GM19438 (cell line): ENCODE results near the gene SPATA13.

Experiments used
- ATAC-seq: cut with Tn5 transposase; IDR thresholded peaks from one replicate; pipeline ENCODE4 v1.9.1; 2021; ENCODE audit warnings: low read depth; ENCODE audit not compliant: unreplicated experiment

Gene SPATA13

DNA sequence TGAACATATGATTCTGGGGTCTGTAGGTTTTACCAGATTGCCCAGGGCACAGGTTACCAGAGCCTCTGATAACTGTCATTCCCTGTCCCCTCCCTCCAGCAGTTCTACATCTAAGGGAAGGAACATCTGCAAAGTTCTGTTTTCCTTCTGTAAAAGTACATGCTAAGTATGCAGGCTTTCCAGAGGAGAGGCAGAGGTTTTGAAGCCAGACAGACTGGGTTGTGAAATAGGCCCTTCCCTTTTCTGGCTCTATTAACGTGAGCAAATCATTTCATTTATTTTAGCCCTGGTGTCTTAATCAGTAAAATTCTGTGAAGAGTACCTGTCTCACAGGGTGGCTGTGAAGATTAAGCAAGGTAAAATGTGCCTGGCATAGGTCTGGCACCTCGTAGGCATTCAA lies 82.8 kb downstream of the SPATA13 start:
- ATAC-seq = no peak

DNA sequence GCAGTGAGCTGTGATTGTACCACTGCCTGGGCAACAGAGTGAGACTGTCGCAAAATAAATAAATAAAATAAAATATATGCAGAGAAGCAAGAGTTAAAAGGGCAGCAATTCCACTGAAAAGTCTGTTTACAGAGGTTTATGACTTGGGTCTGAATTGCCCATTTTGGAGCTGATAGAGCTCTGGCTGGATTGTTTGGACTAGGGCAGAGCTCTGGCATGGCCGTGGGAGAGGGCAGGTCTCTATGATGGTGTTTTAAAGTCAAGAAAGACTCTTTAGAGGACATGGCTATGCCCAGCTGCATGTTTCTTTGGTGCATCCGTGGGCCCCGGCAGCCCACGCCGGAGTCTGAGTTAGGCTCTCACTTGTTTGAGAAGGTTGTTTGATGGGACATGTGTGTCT lies 84.3 kb downstream of the SPATA13 start:
- no peak for ATAC-seq

DNA sequence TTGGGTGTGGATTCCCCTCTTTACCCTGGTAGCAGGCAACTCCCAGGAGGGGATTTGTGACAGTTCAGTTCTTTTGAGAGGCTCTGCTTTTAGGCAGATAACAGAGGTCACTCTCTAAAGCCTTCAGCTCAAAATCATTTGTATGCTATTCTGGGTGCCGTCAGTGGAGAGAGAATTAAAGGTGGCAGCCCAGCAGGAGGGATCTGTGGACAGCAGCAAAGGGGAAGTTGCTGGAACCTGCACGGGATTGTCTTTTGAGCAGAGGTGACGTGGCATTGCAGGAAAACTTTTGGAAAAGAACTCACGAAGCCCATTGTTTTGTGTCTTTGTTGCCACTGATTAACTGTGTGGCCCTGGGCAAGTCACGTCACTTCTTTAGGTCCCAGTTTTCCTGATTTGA lies 86.5 kb downstream of the SPATA13 start:
- ATAC-seq = no peak

DNA sequence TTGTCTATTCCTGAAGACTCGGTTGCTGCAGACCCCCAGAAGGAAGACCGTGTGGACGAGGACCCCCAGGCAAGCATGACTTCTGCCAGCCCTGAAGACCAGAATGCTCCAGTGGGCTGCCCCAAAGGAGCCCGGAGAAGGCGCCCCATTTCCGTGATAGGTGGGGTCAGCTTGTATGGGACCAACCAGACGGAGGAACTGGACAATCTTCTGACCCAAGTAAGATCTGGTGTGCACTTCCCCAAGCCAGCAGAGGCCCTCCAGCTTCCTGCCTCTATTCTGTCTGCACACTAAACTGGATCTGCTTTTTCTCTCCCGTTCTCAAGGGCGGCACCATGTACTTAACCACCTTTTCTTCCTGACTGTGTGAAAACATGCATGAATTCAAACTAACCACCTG lies 89.1 kb downstream of the SPATA13 start:
- no peak for ATAC-seq

DNA sequence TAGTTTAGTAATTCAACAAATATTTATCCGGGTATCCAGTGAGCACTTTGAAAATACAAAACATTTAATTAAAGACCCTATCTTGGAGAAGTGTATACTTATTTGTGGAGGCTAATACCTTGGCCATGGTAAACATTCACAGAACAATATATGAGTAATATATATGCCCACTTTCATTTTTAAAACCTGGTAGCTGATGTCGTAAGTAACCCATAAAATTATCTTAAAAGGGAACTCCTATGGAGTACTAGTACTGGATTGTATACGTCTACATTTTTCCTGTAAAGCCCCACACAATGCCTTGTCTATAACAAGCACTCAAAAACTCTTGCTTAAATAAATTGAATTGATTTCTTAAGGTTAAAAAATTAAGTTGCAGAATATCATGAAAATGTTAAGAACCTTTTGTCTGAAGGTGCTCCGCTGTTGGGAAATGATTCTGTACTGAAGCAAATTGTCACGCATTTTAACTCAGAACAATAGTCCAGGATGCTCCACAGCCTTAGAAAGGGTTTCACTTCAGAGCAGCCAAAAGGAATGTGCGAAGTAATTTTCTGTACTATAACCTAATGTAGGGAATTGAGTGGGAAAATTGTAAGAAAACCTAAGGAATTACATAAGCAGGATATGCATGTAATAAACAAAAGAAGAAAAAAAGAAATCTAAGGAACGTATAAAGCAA lies 90.0 kb downstream of the SPATA13 start:
- ATAC-seq = no peak

DNA sequence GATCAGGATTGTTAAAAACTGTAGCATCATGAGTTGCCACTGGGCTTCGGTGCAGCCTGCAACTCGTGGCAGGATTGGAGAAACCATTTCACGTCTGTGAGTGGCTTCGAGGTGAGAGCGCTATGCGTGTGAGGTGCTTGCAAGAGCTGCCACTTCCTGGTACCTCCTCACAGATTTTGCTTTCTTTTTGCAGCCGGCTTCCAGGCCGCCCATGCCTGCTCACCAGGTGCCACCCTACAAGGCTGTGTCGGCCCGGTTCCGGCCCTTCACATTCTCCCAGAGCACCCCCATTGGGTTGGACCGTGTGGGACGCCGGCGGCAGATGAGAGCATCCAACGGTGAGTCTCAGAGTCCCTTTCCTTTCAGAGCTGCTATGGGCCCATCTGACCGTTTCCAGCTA lies 91.0 kb downstream of the SPATA13 start:
- ATAC-seq = no peak

DNA sequence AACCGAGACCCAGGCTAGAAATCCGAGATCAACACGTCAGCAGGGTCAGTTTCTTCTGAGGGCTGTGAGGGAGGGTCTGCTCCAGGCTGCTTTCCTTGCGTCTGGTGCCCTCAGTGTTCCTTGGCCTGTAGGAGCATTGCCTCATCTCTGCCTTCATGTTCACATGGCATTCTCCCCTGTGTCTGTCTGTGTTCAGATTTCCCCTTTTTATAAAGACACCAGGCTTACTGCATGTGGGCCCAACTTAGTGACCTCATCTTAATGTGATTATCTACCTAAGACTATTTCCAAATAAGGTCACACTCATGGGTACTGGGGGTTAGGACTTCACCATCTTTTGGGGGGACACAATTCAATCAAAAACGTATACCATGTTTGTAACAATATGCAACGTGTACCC lies 91.6 kb downstream of the SPATA13 start:
- no peak for ATAC-seq

DNA sequence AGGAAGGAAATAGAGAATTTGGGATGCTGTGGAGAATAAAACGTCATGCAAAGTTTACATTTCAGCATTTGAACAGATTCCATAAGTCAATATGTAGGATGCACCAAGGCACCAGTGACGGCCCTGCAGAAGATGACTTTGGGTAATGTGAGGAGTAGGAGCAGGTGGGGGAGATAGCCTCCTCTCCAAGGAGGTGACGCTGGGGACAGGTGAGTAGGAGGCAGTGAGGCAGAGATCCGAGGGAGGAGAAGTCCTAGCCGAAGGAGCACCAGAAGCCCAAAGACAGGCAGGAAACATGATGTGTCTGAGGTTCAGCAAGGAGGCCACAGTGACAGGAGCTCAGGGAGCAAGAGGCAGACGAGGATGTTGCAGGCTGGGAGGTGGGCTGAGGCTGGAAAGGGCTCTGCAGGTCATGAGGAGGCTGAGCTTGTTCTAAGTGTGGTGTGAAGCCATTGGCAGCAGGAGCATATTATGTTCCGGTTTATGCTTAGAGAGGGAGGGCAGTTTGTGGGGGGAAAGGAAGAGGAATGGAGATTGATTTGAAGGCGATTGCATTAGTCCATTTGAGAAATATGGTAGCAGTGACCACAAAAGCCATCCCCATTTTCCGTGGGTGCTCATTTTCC lies 93.1 kb downstream of the SPATA13 start:
- ATAC-seq = no peak

DNA sequence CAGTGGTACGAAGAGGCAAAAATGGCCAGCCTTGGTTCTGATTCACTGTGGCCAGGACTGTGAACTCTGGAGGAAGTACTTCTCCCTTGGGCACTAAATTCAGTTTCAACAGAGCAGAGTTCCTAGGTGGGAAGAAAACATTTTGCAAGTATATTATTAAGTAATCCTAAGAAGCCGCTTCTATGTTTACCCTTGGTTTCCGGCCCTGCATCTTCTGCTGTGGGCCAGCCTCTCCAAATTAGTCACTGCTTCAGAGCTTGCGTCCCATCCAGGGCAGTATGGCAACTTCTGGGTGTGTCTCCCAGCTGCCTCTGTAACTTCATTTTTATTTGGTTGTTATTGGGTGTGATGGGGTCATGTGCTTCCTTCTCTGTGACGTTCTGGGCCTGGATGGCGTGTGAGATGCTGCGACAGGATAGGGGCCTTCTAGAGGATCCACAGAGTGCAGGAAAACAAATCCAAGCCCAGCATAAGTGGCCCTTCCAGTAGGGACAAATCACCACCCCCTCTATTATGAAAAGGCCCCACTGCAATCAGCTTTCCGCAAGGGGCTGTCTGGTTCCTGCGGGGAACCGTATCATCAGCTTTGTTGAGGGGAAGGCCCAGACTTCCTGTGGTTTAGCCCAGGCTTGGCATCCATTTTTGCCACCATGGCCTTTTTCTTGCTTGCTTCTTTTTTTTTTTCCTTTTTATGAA lies 93.8 kb downstream of the SPATA13 start:
- ATAC-seq = no peak

DNA sequence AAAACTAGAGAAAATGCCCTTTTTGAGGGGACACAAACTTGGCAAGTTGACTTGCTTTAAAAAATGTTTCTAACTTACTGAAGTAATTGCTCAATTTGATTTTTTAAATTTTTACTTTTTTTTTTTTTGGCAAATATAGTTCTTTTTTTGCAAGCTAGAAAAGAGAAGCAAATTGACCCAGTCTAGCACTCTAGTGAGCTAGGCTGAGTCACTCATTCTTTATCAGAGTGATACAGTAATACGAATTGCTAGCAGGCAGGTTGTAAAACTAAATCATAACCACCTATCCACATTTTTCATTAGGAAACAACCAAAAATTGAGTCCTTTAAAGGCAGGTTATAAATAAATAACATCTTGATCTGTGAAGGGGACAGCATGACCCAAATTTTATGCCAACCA lies 97.0 kb downstream of the SPATA13 start:
- no peak for ATAC-seq

DNA sequence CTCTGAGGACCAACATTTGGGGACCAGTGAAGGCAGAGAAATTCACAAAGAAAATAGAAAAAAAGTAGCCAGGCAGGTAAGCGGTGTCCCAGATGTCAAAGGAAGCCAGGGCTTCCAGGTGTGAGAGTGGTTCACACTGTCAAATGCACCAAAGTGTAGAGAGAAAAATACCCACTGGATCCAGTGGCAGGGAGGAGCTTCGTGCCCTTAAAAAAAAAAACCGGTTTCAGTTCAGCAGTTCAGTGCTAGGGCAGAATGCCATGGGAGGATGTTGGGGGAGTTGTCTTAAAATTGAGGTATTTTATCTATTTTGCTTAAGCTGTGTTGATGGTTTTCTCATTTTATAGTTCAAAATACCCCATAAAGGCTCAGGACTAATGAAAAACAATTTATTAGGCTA lies 101.0 kb downstream of the SPATA13 start:
- ATAC-seq = no peak

DNA sequence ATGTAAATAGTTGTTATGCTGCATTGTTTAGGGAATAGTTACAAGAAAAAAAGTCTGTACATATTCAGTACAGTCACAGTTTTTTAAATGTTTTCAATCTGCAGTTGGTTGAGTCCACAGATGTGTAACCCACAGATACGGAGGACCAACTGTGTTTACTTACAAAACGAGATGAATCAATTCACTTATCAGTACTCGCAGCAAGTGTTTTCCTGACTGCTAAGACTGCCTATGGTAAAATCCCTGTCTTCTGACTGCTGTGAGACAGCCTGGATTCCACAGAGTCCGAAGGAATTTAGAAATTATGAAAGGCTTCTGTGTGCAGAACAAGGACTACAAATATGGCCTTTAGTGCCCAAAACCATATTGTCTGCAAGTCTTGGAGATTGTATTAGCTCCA lies 103.1 kb downstream of the SPATA13 start:
- no peak for ATAC-seq

DNA sequence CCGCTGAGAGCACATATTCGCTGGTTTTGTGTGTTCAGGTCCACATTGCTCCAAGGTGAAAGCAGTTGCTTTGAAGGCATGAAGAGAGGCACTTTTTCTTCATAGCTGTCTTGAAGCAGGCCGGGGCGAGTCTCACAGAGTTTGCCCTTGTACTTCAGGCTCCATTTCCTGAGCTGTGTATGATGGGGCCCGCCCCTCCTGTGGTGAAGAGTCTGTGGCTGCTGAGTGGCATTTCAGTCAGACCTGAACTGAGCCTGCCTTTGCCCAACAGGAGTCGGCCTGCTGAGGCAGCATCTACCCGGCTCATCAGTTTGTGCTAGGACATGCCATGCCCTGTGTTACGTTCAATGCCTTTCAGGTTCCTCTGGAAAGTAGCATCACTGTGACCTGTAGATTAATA lies 104.5 kb downstream of the SPATA13 start:
- no peak for ATAC-seq

DNA sequence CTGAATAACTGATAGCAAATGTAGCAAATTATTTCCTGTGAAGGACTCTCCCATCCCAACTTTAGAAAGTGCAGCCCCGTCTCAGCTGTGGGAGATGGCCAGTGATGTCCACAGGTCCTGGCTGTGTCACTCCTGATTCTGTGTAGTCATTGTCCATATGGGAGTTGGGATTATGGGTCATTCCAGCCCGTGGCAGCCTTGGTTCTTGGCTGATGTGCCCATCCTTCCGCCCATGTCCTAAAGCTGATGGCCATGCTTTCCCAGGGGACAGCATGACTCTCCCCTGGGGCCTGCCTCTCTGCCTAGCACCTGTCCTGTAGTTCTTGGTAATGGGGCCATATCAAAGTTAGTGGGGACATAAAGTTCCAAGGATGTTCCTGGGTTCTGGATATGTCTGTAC lies 104.9 kb downstream of the SPATA13 start:
- ATAC-seq = no peak

DNA sequence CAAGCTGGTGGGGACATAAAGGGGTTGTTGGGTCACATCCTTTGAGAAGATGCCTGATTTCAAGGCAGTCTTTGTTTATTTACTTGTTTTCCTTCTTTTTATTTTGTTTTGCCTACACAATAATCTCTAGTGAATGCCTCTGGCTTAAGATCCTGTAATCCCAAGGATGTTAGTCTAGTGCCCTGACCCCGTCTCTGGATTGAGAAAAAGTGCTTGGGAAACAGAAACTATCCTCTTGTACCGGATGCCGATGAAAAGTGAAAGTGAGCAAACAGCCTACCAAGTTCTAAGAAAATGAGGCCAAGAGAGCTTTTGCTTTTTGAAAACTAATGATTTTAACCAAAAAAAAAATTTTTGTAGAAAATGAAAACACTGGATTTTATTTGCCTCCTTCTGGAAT lies 106.8 kb downstream of the SPATA13 start:
- ATAC-seq = no peak

DNA sequence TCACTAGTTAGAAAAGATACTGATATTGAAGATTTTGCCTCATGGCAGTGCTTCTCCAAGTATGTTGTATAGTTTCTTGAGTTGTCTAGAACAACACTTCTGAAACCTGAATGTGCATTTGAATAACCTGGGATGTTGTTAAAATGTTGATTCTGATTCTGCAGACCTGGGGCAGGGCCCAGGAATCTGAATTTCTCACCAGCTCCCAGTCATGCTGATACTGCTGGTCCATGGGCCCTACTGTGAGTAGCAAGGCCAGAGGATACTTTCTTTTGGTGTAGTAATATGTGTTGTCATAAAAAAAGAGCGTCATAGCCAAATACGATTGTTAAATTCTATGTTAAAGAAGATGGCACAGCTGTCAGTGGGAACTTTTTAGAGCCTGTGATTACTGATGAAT lies 107.3 kb downstream of the SPATA13 start:
- no peak for ATAC-seq

DNA sequence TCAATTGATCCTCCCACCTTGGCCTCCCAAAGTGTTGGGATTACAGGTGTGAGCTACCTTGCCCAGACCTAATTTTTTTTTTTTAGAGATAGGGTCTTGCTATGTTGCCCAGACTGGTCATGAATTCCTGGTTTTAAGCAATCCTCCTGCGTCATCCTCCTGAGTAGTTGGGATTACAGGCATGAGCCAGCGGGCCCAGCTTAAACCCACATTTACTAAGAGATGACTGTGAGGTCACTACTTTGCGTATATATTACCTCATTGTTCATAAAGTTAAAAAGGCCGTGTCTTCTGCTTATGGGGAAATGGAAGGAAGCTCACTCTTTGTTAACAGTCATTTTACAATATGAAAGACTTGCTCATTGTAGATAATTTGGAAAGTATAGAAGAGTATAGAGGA lies 109.3 kb downstream of the SPATA13 start:
- no peak for ATAC-seq

DNA sequence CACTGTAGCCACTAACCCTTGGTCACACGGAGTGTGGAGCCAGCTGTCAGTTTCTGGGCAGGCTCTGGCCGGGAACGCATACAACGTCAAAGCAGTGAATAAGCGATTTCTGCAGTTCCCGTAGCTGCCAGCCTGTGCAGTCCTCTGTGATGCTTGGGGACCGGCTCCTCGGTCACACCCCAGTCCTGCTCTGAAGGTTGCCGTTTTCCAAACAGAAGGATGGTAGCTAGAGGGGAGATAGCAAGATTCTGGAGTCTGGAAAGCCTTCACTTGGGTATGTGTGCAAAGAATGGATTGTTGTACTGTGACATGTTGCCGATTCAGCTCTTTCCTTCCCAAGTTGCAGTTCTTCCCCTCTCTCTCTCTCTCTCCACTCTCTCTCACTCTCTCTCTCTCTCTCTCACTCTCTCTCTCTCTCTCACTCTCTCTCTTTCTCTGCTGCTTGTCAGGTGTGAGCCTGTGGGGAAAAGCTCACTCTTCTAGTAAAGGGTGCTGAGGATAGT lies 110.2 kb downstream of the SPATA13 start:
- peak; percentile 38 for ATAC-seq

DNA sequence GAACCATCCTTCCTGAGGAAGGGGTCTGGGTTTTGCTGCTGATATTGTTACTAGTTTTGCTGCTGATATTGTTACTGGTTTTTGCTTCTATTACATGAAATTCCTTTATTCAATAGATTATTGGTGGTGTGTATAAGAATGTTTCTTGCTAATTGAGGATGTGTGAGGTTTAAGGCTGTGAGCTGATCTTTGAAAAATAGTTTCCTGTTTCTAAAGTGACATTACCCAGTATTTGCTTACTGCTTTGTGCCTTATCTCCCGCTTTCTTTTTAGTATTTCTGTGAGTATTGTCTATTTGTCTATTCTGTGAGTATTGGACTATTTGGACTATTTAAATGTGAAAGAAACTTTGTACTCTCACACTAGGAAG lies 110.7 kb downstream of the SPATA13 start:
- ATAC-seq = no peak

DNA sequence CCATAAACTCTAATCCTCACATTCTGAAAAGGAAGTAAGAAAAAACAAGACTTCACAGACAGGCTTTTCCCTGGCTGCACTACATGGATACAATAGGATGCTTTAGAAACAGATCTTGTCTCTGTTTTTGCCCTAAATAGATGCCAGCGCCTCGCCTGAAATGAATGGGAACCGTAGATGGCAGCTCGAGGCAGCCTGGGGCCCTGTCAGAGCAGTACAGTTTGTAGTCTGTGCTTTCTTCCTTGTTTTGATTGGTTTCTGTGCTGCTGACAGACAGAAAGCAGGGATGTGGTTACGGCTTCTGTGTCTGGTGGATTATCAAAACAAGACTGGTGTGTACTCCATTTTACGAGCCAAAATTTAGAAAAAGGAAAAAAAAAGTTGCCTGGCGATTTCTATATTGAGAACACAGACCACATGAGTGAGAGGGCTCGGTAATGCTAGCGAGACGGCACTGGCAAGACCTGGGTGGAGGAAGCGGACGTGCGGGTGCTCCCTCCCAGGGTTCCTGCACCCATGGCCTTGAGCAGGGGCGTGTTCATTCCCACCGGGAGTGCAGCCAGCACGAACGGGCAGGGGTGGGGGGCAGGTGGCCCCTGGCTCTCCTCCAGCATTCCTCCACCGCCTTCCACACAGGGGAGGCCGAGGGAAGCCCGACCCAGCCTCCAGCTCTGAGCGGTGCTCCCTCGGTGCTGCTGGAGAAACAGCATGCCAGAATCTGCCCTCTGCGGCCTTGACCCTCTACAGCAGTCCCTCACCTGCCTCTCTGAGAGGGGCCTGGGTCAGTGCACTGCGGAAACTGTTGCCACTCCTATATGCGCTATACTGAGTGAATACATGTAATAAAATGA lies 111.3 kb downstream of the SPATA13 start:
- ATAC-seq = peak; percentile 48
